GM23338 (cell line): Measurements from ENCODE around the gene XRN2. TPM values are rescaled to one million over a fixed set of nuclear protein-coding genes. Genes with fewer than 3 reads are reported as not detected.

ENCODE experiments used
- ATAC-seq: fragments of 200-7000 bp; cut with Tn5 transposase; 3 replicates; pipeline ENCODE4 v1.9.1; 2020
- DNase-seq: peaks from one replicate; pipeline ENCODE4 v3.0.0-alpha.2; 2015; ENCODE audit warnings: low spot score
- H2AFZ ChIP-seq: fragments of 200-600 bp; sonication (generic); 2 replicates; pipeline ENCODE4 v1.8.0; 2016; ENCODE audit warnings: antibody characterized with exemption, mild to moderate bottlenecking, moderate library complexity
- H3F3A ChIP-seq: fragments of 200-600 bp; sonication (generic); replicated peaks from 2 replicates; pipeline ENCODE4 v1.8.0; 2017; ENCODE audit warnings: antibody characterized with exemption, mixed run types, low read depth
- H3K27ac ChIP-seq: fragments of 200-600 bp; sonication (generic); 2 replicates; pipeline ENCODE4 v1.6.1; 2016; ENCODE audit warnings: low read depth
- H3K27me3 ChIP-seq: fragments of 200-600 bp; sonication (generic); 2 replicates; pipeline ENCODE4 v1.8.0; 2016; ENCODE audit warnings: mild to moderate bottlenecking, mixed run types, moderate library complexity; ENCODE audit not compliant: insufficient read depth
- H3K36me3 ChIP-seq: fragments of 200-600 bp; sonication (generic); 2 replicates; pipeline ENCODE4 v1.8.0; 2016; ENCODE audit warnings: mild to moderate bottlenecking; ENCODE audit not compliant: insufficient read depth
- H3K4me1 ChIP-seq: fragments of 200-600 bp; sonication (generic); 2 replicates; pipeline ENCODE4 v1.8.0; 2016; ENCODE audit warnings: mild to moderate bottlenecking, moderate library complexity; ENCODE audit not compliant: insufficient read depth
- H3K4me2 ChIP-seq: fragments of 200-600 bp; sonication (generic); 2 replicates; pipeline ENCODE4 v1.7.1; 2017; ENCODE audit warnings: mixed run types
- H3K4me3 ChIP-seq: fragments of 200-600 bp; sonication (generic); 2 replicates; pipeline ENCODE4 v1.6.1; 2016; ENCODE audit warnings: mixed run types
- H3K79me2 ChIP-seq: fragments of 200-600 bp; sonication (generic); replicated peaks from 2 replicates; pipeline ENCODE4 v1.8.0; 2017; ENCODE audit warnings: mild to moderate bottlenecking; ENCODE audit not compliant: insufficient read depth
- H3K9me2 ChIP-seq: fragments of 200-600 bp; sonication (generic); 2 replicates; pipeline ENCODE4 v1.8.0; 2017; ENCODE audit not compliant: insufficient read depth
- H4K20me1 ChIP-seq: fragments of 200-600 bp; sonication (generic); replicated peaks from 2 replicates; pipeline ENCODE4 v1.8.0; 2017; ENCODE audit warnings: mild to moderate bottlenecking; ENCODE audit not compliant: insufficient read depth
- H3K27ac Mint-ChIP-seq: 2 replicates; pipeline ENCODE4 v1.8.0; 2020; ENCODE audit warnings: inconsistent platforms, mild to moderate bottlenecking, moderate library complexity, mixed read lengths
- H3K27me3 Mint-ChIP-seq: 3 replicates; pipeline ENCODE4 v1.8.0; 2022; ENCODE audit warnings: low read depth, mild to moderate bottlenecking, moderate library complexity, mixed read lengths, inconsistent platforms; ENCODE audit not compliant: insufficient read depth, poor library complexity
- H3K36me3 Mint-ChIP-seq: 3 replicates; pipeline ENCODE4 v1.8.0; 2021; ENCODE audit warnings: low read depth, mild to moderate bottlenecking, inconsistent platforms, moderate library complexity, mixed read lengths
- H3K4me1 Mint-ChIP-seq: 3 replicates; pipeline ENCODE4 v1.8.0; 2020; ENCODE audit warnings: mild to moderate bottlenecking, inconsistent platforms, mixed read lengths
- H3K4me3 Mint-ChIP-seq: 3 replicates; pipeline ENCODE4 v1.8.0; 2021; ENCODE audit warnings: moderate library complexity, mild to moderate bottlenecking, inconsistent platforms, mixed read lengths
- H3K9me3 Mint-ChIP-seq: 3 replicates; pipeline ENCODE4 v1.8.0; 2020; ENCODE audit warnings: moderate library complexity, mild to moderate bottlenecking, inconsistent platforms, mixed read lengths
- CREB1 ChIP-seq: fragments of 250-450 bp; sonication (Bioruptor Pico); IDR thresholded peaks from 2 replicates; pipeline ENCODE4 v1.5.0; 2020; ENCODE audit warnings: low read depth, mild to moderate bottlenecking, moderate library complexity
- CTCF ChIP-seq, 2 experiments: fragments of 200-600 bp in 1 of 2; sonication (generic) in 1 of 2; conservative IDR thresholded peaks; 2 replicates each; pipeline versions ENCODE4 v1.5.1 to v1.6.1; 2016 to 2017; ENCODE audit warnings: antibody characterized with exemption in 2 of 2, low read depth in 2 of 2, mild to moderate bottlenecking in 2 of 2, moderate library complexity in 1 of 2
- ETS1 ChIP-seq: IDR thresholded peaks from 2 replicates; pipeline ENCODE4 v1.6.1; 2016; ENCODE audit warnings: antibody characterized with exemption
- EZH2 ChIP-seq: fragments of 200-600 bp; sonication (generic); IDR thresholded peaks from one replicate; pipeline ENCODE4 v1.8.0; 2017; ENCODE audit warnings: antibody characterized with exemption, mild to moderate bottlenecking, low read depth; ENCODE audit not compliant: unreplicated experiment
- EZH2phosphoT487 ChIP-seq: fragments of 200-600 bp; sonication (generic); IDR thresholded peaks from one replicate; pipeline ENCODE4 v1.8.1; 2018; ENCODE audit warnings: antibody characterized with exemption; ENCODE audit not compliant: unreplicated experiment
- JUNB ChIP-seq: IDR thresholded peaks from one replicate; pipeline ENCODE4 v1.6.1; 2016; ENCODE audit warnings: antibody characterized with exemption; ENCODE audit not compliant: unreplicated experiment
- NANOG ChIP-seq: IDR thresholded peaks from 2 replicates; pipeline ENCODE4 v1.6.1; 2016; ENCODE audit warnings: antibody characterized with exemption, borderline replicate concordance
- POLR2AphosphoS5 ChIP-seq: IDR thresholded peaks from 2 replicates; pipeline ENCODE4 v1.6.1; 2016; ENCODE audit warnings: antibody characterized with exemption, low read depth
- REST ChIP-seq: IDR thresholded peaks from one replicate; pipeline ENCODE4 v1.6.1; 2018; ENCODE audit warnings: antibody characterized with exemption; ENCODE audit not compliant: unreplicated experiment
- STAT1 ChIP-seq: IDR thresholded peaks from one replicate; pipeline ENCODE4 v1.6.1; 2016; ENCODE audit warnings: antibody characterized with exemption; ENCODE audit not compliant: unreplicated experiment
- ZNF114 ChIP-seq: fragments of 250-450 bp; sonication (Bioruptor Pico); IDR thresholded peaks from 2 replicates; pipeline ENCODE4 v1.5.0; 2020; ENCODE audit warnings: mild to moderate bottlenecking, moderate library complexity
- ZNF331 ChIP-seq: fragments of 250-450 bp; sonication (Bioruptor Pico); IDR thresholded peaks from 2 replicates; pipeline ENCODE4 v1.5.0; 2020; ENCODE audit warnings: low read depth, mild to moderate bottlenecking, moderate library complexity
- ZNF462 ChIP-seq: fragments of 250-450 bp; sonication (Bioruptor Pico); IDR thresholded peaks from 2 replicates; pipeline ENCODE4 v1.5.0; 2020; ENCODE audit warnings: mild to moderate bottlenecking, moderate library complexity
- polyA plus RNA-seq: library from polyadenylated mRNA; unstranded; fragments of >200 nt; fragmentation: Nextera tagmentation; extraction: Ambion mirVana; gene quantifications from 2 replicates; pipeline ENCODE4 v1.2.1, GENCODE V29; 2016
- total RNA-seq: library from RNA; depleted of rRNA; stranded (reverse); fragments of >200 nt; shearing (Covaris generic); gene quantifications from 2 replicates; pipeline ENCODE4 v1.2.3, GENCODE V29; 2014

The XRN2 gene
- total and polyA plus RNA-seq, 2 experiments from 2014 or later: 113 to 150 TPM

GRCh38 chr20:21356386-21356785, 53.3 kb downstream of the XRN2 start:
- TF ChIP-seq REST (no peak), EZH2 (no peak), POLR2AphosphoS5 (no peak), JUNB (no peak), ZNF331 (no peak), ETS1 (no peak), EZH2phosphoT487 (no peak), STAT1 (no peak), ZNF114 (no peak), NANOG (no peak), ZNF462 (CRISPR knock-in tag) (no peak), CREB1 (CRISPR knock-in tag) (no peak), CTCF (conservative IDR thresholded peaks at IDR 0.05; ENCODE audit: low read depth in 2 of 2) (no peak)
- no peak overlapping the region for H3K27ac Mint-ChIP-seq
- Histone ChIP-seq H3K9me2 (no peaks in the 10 kb centered on the region), H4K20me1 (no peaks in the 10 kb centered on the region), H3K4me3 (no peak overlapping the region), H2AFZ (no peak overlapping the region), H3K79me2 (peaks cover 4% of the 10 kb centered on the region; the same call in 1 of the 2 replicates), H3K36me3 (peaks cover 26% of the 10 kb centered on the region; the same call in 1 of the 2 replicates), H3K27ac (no peak overlapping the region), H3K4me1 (no peaks in the 10 kb centered on the region), H3K27me3 (no peaks in the 10 kb centered on the region), H3K4me2 (no peak overlapping the region), H3F3A (no peaks in the 10 kb centered on the region)
- no peaks in the 10 kb centered on the region for H3K27me3 Mint-ChIP-seq
- no peaks in the 10 kb centered on the region for H3K4me1 Mint-ChIP-seq
- ATAC-seq: no peak
- H3K36me3 Mint-ChIP-seq: peaks cover 42% of the 10 kb centered on the region
- no peak for DNase-seq
- H3K4me3 Mint-ChIP-seq: no peak overlapping the region
- no peaks in the 10 kb centered on the region for H3K9me3 Mint-ChIP-seq
